Measurements from ENCODE around the gene PPID.

DNA sequence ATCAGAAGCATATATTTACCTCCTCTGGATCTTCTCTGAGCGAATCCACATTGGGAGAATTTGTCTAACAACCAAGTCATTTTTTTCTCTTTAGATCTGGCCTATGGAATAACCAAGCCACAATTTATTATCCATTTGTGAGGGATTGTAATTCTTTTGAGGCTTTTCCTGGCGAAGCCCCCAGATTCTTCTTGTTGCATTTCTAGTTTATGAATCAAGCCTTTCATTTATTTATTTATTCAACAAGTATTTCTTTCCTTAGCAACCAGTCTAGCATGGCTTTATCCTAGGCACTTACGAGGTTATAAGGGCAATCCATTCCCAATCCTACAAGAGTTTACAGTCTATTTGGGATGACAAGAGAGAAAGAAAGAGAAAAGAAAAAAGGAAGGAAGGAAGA, 27.2 kb upstream of the PPID start:
- TF ChIP-seq EZH2 (IDR thresholded peaks at IDR 0.05; ENCODE audit: borderline replicate concordance, insufficient read depth, low read depth, low read length, poor library complexity, severe bottlenecking): no peak
- TF ChIP-seq, protein P1, sequence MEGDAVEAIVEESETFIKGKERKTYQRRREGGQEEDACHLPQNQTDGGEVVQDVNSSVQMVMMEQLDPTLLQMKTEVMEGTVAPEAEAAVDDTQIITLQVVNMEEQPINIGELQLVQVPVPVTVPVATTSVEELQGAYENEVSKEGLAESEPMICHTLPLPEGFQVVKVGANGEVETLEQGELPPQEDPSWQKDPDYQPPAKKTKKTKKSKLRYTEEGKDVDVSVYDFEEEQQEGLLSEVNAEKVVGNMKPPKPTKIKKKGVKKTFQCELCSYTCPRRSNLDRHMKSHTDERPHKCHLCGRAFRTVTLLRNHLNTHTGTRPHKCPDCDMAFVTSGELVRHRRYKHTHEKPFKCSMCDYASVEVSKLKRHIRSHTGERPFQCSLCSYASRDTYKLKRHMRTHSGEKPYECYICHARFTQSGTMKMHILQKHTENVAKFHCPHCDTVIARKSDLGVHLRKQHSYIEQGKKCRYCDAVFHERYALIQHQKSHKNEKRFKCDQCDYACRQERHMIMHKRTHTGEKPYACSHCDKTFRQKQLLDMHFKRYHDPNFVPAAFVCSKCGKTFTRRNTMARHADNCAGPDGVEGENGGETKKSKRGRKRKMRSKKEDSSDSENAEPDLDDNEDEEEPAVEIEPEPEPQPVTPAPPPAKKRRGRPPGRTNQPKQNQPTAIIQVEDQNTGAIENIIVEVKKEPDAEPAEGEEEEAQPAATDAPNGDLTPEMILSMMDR (IDR thresholded peaks at IDR 0.05): no peak

All from B cell (primary cell).